ENCODE data around the gene PLA2G2F. TPM values are rescaled to one million over a fixed set of nuclear protein-coding genes. Genes with fewer than 3 reads are reported as not detected.

PLA2G2F gene
- total and polyA plus RNA-seq, 9 of the 15 experiments (the other 6 are each of a cell fraction or from before 2014, with no cell fraction given): not detected

DNA sequence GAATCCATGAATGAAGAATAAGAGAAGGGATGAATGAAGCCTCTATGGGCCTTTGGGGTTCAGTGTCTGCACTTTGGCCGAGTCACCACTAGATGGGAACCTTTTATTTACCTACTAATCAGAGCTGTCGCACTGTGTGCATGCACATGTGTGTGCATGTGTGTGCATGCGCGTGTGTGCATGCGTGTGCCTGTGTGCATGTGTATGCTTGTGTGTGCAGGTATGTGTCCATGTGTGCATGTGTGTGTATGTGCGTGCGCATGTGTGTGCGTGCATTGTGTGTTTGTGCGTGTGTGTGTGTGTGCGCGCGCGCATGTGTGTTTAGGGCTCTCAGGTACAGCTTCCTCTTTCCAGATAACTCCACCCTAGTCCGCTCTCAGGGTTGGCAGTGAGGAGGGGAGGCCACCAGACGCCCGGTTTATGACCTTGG is 26.4 kb downstream of the PLA2G2F start (continued):
- TF ChIP-seq SMAD2 (IDR thresholded peaks at IDR 0.05; ENCODE audit: low read depth, low read length): no peak
- TF ChIP-seq, protein P1, sequence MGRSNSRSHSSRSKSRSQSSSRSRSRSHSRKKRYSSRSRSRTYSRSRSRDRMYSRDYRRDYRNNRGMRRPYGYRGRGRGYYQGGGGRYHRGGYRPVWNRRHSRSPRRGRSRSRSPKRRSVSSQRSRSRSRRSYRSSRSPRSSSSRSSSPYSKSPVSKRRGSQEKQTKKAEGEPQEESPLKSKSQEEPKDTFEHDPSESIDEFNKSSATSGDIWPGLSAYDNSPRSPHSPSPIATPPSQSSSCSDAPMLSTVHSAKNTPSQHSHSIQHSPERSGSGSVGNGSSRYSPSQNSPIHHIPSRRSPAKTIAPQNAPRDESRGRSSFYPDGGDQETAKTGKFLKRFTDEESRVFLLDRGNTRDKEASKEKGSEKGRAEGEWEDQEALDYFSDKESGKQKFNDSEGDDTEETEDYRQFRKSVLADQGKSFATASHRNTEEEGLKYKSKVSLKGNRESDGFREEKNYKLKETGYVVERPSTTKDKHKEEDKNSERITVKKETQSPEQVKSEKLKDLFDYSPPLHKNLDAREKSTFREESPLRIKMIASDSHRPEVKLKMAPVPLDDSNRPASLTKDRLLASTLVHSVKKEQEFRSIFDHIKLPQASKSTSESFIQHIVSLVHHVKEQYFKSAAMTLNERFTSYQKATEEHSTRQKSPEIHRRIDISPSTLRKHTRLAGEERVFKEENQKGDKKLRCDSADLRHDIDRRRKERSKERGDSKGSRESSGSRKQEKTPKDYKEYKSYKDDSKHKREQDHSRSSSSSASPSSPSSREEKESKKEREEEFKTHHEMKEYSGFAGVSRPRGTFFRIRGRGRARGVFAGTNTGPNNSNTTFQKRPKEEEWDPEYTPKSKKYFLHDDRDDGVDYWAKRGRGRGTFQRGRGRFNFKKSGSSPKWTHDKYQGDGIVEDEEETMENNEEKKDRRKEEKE (IDR thresholded peaks at IDR 0.05; ENCODE audit: borderline replicate concordance in 1 of 2, control insufficient read depth in 1 of 2, low read depth in 2 of 2, low read length in 1 of 2): no peak
- TF ChIP-seq KDM4B (IDR thresholded peaks at IDR 0.05; ENCODE audit: borderline replicate concordance in 2 of 2, low read depth in 1 of 2): peak in 1 of 2 experiments; percentile 34; a peak in 1 of 4 replicates
- TF ChIP-seq, protein P2, sequence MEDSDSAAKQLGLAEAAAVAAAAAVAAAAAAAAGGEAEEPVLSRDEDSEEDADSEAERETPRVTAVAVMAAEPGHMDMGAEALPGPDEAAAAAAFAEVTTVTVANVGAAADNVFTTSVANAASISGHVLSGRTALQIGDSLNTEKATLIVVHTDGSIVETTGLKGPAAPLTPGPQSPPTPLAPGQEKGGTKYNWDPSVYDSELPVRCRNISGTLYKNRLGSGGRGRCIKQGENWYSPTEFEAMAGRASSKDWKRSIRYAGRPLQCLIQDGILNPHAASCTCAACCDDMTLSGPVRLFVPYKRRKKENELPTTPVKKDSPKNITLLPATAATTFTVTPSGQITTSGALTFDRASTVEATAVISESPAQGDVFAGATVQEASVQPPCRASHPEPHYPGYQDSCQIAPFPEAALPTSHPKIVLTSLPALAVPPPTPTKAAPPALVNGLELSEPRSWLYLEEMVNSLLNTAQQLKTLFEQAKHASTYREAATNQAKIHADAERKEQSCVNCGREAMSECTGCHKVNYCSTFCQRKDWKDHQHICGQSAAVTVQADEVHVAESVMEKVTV (CRISPR knock-in tag; IDR thresholded peaks at IDR 0.05): no peak
- TF ChIP-seq, protein P3, sequence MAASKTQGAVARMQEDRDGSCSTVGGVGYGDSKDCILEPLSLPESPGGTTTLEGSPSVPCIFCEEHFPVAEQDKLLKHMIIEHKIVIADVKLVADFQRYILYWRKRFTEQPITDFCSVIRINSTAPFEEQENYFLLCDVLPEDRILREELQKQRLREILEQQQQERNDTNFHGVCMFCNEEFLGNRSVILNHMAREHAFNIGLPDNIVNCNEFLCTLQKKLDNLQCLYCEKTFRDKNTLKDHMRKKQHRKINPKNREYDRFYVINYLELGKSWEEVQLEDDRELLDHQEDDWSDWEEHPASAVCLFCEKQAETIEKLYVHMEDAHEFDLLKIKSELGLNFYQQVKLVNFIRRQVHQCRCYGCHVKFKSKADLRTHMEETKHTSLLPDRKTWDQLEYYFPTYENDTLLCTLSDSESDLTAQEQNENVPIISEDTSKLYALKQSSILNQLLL (CRISPR knock-in tag; IDR thresholded peaks at IDR 0.05; ENCODE audit: borderline replicate concordance): no peak
- no peak for TF ChIP-seq STAT5A (IDR thresholded peaks at IDR 0.05; ENCODE audit: borderline replicate concordance, low read length)
- no peak for TF ChIP-seq ERF (CRISPR knock-in tag; IDR thresholded peaks at IDR 0.05)
- TF ChIP-seq, protein P4, sequence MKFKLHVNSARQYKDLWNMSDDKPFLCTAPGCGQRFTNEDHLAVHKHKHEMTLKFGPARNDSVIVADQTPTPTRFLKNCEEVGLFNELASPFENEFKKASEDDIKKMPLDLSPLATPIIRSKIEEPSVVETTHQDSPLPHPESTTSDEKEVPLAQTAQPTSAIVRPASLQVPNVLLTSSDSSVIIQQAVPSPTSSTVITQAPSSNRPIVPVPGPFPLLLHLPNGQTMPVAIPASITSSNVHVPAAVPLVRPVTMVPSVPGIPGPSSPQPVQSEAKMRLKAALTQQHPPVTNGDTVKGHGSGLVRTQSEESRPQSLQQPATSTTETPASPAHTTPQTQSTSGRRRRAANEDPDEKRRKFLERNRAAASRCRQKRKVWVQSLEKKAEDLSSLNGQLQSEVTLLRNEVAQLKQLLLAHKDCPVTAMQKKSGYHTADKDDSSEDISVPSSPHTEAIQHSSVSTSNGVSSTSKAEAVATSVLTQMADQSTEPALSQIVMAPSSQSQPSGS (CRISPR knock-in tag; IDR thresholded peaks at IDR 0.05): no peak
- TF ChIP-seq HDAC3 (IDR thresholded peaks at IDR 0.05; ENCODE audit: borderline replicate concordance, partially characterized antibody): no peak
- TF ChIP-seq KLF6 (CRISPR knock-in tag; IDR thresholded peaks at IDR 0.05; ENCODE audit: borderline replicate concordance): no peak
- TF ChIP-seq, protein P5, sequence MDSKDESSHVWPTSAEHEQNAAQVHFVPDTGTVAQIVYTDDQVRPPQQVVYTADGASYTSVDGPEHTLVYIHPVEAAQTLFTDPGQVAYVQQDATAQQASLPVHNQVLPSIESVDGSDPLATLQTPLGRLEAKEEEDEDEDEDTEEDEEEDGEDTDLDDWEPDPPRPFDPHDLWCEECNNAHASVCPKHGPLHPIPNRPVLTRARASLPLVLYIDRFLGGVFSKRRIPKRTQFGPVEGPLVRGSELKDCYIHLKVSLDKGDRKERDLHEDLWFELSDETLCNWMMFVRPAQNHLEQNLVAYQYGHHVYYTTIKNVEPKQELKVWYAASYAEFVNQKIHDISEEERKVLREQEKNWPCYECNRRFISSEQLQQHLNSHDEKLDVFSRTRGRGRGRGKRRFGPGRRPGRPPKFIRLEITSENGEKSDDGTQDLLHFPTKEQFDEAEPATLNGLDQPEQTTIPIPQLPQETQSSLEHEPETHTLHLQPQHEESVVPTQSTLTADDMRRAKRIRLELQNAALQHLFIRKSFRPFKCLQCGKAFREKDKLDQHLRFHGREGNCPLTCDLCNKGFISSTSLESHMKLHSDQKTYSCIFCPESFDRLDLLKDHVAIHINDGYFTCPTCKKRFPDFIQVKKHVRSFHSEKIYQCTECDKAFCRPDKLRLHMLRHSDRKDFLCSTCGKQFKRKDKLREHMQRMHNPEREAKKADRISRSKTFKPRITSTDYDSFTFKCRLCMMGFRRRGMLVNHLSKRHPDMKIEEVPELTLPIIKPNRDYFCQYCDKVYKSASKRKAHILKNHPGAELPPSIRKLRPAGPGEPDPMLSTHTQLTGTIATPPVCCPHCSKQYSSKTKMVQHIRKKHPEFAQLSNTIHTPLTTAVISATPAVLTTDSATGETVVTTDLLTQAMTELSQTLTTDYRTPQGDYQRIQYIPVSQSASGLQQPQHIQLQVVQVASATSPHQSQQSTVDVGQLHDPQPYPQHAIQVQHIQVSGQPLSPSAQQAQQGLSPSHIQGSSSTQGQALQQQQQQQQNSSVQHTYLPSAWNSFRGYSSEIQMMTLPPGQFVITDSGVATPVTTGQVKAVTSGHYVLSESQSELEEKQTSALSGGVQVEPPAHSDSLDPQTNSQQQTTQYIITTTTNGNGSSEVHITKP (IDR thresholded peaks at IDR 0.05; ENCODE audit: partially characterized antibody): no peak
- no peak for TF ChIP-seq TAF7 (tag; IDR thresholded peaks at IDR 0.05)

Measured in K562 (cell line).